ENCODE measurements around the gene DPP10. TPM values are rescaled to one million over a fixed set of nuclear protein-coding genes. Genes with fewer than 3 reads are reported as not detected.

Gene DPP10
- total RNA-seq, 1 experiment from 2014 or later: not detected

DNA sequence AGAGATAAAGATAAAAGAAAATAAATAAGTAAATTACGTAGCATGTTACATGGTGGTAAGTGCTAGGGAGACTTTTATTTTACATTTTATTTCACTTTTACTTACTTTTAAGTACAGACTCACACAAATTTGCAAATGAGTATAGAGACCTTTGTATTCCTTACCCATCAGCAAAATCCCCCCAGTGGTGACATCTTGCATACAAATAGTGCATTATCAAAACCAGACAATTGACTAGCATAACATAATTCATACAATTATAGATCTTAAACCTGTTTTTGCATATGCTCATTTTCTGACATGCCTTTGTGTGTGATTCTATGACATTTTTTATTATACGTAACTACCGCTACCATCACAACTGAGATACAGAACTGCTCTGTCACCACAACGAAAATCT lies 1099.4 kb downstream of the DPP10 start:
- peaks cover 12% of the 10 kb centered on the region for H3K9me3 Mint-ChIP-seq (ENCODE audit: low read depth, unreplicated experiment)
- no peak for DNase-seq
- CTCF ChIA-PET: no interaction called here
- H3K4me3 Mint-ChIP-seq (ENCODE audit: low read depth, unreplicated experiment): no peak overlapping the region
- BruUV-seq (replicated peaks): no TSS peak
- H3K27ac Mint-ChIP-seq (ENCODE audit: unreplicated experiment): no peak overlapping the region
- H3K36me3 Mint-ChIP-seq (ENCODE audit: insufficient read depth, unreplicated experiment): no peaks in the 10 kb centered on the region
- intact Hi-C loops (cut with micrococcal nuclease; ENCODE audit: unreplicated experiment): no loop called here
- no peaks in the 10 kb centered on the region for H3K27me3 Mint-ChIP-seq (ENCODE audit: unreplicated experiment)
- TF ChIP-seq, protein P1, sequence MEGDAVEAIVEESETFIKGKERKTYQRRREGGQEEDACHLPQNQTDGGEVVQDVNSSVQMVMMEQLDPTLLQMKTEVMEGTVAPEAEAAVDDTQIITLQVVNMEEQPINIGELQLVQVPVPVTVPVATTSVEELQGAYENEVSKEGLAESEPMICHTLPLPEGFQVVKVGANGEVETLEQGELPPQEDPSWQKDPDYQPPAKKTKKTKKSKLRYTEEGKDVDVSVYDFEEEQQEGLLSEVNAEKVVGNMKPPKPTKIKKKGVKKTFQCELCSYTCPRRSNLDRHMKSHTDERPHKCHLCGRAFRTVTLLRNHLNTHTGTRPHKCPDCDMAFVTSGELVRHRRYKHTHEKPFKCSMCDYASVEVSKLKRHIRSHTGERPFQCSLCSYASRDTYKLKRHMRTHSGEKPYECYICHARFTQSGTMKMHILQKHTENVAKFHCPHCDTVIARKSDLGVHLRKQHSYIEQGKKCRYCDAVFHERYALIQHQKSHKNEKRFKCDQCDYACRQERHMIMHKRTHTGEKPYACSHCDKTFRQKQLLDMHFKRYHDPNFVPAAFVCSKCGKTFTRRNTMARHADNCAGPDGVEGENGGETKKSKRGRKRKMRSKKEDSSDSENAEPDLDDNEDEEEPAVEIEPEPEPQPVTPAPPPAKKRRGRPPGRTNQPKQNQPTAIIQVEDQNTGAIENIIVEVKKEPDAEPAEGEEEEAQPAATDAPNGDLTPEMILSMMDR (IDR thresholded peaks at IDR 0.05; ENCODE audit: unreplicated experiment): no peak
- H3K4me1 Mint-ChIP-seq (ENCODE audit: low read depth, unreplicated experiment): no peaks in the 10 kb centered on the region

DNA sequence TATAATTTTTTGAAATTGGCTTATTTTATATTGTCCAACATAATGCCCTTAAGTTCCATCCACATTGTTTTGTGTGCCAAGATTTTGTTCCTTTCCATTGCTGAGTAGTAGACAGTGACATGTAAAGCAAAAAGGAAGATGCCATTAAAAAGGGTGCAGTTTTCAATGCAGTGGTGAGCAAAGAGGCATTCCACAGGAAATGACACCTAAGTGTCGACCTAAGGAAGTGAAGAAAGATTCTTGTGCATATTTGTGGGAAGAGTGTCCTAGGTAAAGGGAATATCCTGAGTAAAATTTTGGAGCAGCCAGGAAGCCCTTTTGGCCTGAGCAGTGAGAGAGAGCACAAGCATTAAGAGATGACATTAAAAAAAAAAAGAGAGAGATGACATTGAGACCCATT lies 1099.9 kb downstream of the DPP10 start:
- BruUV-seq (replicated peaks): no TSS peak
- no peaks in the 10 kb centered on the region for H3K27me3 Mint-ChIP-seq (ENCODE audit: unreplicated experiment)

DNA sequence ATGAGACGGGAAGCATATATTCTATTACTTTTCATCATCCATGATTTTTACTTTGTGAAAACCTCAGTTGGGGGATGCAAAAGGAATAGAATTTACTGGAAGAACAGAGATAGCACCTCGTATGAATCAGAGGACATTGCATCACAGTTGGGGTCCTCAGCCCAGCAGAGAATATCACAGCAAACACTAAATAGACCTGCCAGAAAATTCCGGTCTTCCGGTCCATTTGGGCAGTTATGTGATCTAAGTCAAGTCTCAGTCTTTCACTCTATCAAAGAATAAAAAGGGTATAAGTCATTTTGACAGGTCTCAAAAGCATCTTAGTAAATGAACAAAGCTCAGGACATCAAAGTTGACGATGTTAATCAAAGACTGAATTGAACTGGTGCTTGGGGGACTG lies 1100.6 kb downstream of the DPP10 start:
- H3K27ac Mint-ChIP-seq (ENCODE audit: unreplicated experiment): no peak overlapping the region
- H3K4me3 Mint-ChIP-seq (ENCODE audit: low read depth, unreplicated experiment): no peak overlapping the region
- no peaks in the 10 kb centered on the region for H3K4me1 Mint-ChIP-seq (ENCODE audit: low read depth, unreplicated experiment)
- no TSS peak for BruUV-seq (replicated peaks)
- TF ChIP-seq, protein P1 (IDR thresholded peaks at IDR 0.05; ENCODE audit: unreplicated experiment): no peak
- intact Hi-C loops (cut with micrococcal nuclease; ENCODE audit: unreplicated experiment): no loop called here
- H3K27me3 Mint-ChIP-seq (ENCODE audit: unreplicated experiment): no peaks in the 10 kb centered on the region
- H3K9me3 Mint-ChIP-seq (ENCODE audit: low read depth, unreplicated experiment): peaks cover 12% of the 10 kb centered on the region
- CTCF ChIA-PET: no interaction called here
- no peaks in the 10 kb centered on the region for H3K36me3 Mint-ChIP-seq (ENCODE audit: insufficient read depth, unreplicated experiment)
- no peak for DNase-seq

More for the DNA sequence above, 1099.9 kb downstream of the DPP10 start:
- intact Hi-C loops (cut with micrococcal nuclease; ENCODE audit: unreplicated experiment): no loop called here
- CTCF ChIA-PET: no interaction called here
- H3K4me3 Mint-ChIP-seq (ENCODE audit: low read depth, unreplicated experiment): no peak overlapping the region
- peaks cover 12% of the 10 kb centered on the region for H3K9me3 Mint-ChIP-seq (ENCODE audit: low read depth, unreplicated experiment)
- TF ChIP-seq, protein P1 (IDR thresholded peaks at IDR 0.05; ENCODE audit: unreplicated experiment): no peak
- H3K36me3 Mint-ChIP-seq (ENCODE audit: insufficient read depth, unreplicated experiment): no peaks in the 10 kb centered on the region
- DNase-seq: no peak
- H3K27ac Mint-ChIP-seq (ENCODE audit: unreplicated experiment): no peak overlapping the region
- no peaks in the 10 kb centered on the region for H3K4me1 Mint-ChIP-seq (ENCODE audit: low read depth, unreplicated experiment)

DNA sequence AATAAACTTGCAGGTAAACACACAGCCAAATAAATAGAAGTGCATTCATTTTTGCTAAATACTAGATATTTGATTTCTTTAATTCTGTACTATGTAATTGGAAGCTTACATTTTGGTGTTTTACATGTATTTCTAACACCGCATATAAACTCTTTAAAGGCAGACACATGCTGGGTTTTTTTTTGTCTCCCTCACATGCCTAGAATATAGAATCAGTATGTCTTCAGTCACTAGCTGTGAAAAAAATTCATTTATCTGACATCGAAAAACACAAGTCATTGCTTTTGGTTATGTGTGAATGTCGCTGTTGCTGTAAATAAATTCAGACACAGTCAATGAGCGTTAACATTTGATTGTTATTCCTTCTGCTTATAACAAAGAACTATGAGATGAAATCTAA lies 1101.0 kb downstream of the DPP10 start:
- Mint-ChIP-seq H3K4me3 (ENCODE audit: low read depth, unreplicated experiment) (no peak overlapping the region), H3K27me3 (ENCODE audit: unreplicated experiment) (no peaks in the 10 kb centered on the region), H3K36me3 (ENCODE audit: insufficient read depth, unreplicated experiment) (no peaks in the 10 kb centered on the region), H3K4me1 (ENCODE audit: low read depth, unreplicated experiment) (no peaks in the 10 kb centered on the region), H3K9me3 (ENCODE audit: low read depth, unreplicated experiment) (peaks cover 12% of the 10 kb centered on the region), H3K27ac (ENCODE audit: unreplicated experiment) (no peak overlapping the region)
- TF ChIP-seq, protein P1 (IDR thresholded peaks at IDR 0.05; ENCODE audit: unreplicated experiment): no peak
- CTCF ChIA-PET: no interaction called here
- BruUV-seq (replicated peaks): no TSS peak
- intact Hi-C loops (cut with micrococcal nuclease; ENCODE audit: unreplicated experiment): no loop called here
- DNase-seq: no peak
